Daoy (cell line): Measurements from ENCODE around the gene HES6. TPM values are rescaled to one million over a fixed set of nuclear protein-coding genes. Genes with fewer than 3 reads are reported as not detected.

Experiments used
- DNase-seq: peaks from one replicate; pipeline ENCODE4 v3.0.0-alpha.2; 2015; ENCODE audit warnings: low read depth
- total RNA-seq: library from RNA; depleted of rRNA; stranded (reverse); fragments of >200 nt; shearing (Covaris generic); gene quantifications from 2 replicates; pipeline ENCODE4 v1.2.3, GENCODE V29; 2014; rRNA removed

HES6 gene
- total RNA-seq, 1 experiment from 2014 or later = 9.8 TPM

DNA sequence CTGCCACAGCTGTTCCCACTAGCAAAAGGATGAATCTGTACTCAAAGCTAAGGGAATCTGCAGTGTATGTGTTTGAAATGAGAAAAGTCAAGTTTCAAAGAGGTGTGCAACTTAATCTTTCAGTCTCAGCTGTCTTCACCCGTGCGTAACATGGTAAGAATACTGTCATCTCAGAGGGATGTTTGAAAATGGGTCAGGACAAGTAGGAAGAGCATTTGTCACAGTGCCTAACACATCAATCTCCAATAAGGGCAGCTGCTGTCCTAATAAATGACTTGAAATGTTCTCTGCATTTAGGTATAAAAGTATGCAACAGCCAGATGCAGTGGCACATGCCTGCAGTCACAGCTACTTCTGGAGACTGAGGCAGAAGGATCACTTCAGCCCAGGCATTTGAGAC is 49.4 kb downstream of the HES6 start:
- DNase-seq = no peak

Other genes starting within 250 kb of the HES6 start
- gene SCLY, start 179.0 kb downstream of the HES6 start, total RNA-seq = 19.1 and 29.7 TPM in 2 replicates
- gene ESPNL, start 139.7 kb downstream of the HES6 start, total RNA-seq = 0.40 and 0.54 TPM in 2 replicates
- gene KLHL30, start 101.4 kb downstream of the HES6 start, total RNA-seq = 0.17 TPM in 1 of 2 replicates, not detected in the other
- gene ERFE, start 81.1 kb downstream of the HES6 start, total RNA-seq = 3.6 and 6.8 TPM in 2 replicates
- gene ILKAP, start 36.3 kb downstream of the HES6 start, total RNA-seq = 27.9 and 29.5 TPM in 2 replicates
- gene PER2, start 48.6 kb upstream of the HES6 start, total RNA-seq = 1.7 and 3.3 TPM in 2 replicates
- gene TRAF3IP1, start 80.5 kb upstream of the HES6 start, total RNA-seq = 4.1 and 7.0 TPM in 2 replicates
- 33.7 and 86.3 TPM in 2 replicates for gene ASB1, start 186.9 kb upstream of the HES6 start, total RNA-seq